NK-92 (cell line): Measurements from ENCODE around the gene ARFIP2.
"Not testable (repeated sequence)": the region's sequence is repeated elsewhere in the genome, so short reads cannot be mapped to it uniquely, and the experiment has no call there.

Experiments used
- DNase-seq: peaks from one replicate; lab custom pipeline; 2025; ENCODE audit not compliant: unreplicated experiment; lab: John Stamatoyannopoulos, UW

Gene ARFIP2

GRCh38 chr11:6481012-6481923 is at the start of gene ARFIP2, which contains the start of gene TIMM10B:
TSS of gene ARFIP2 (minus strand) at chr11:6481331. CDS start at chr11:6480421, 910 bp downstream.
TSS of gene TIMM10B (plus strand) at chr11:6481501. CDS start at chr11:6481517, 16 bp downstream.
- peak; percentile 83 for DNase-seq

DNA sequence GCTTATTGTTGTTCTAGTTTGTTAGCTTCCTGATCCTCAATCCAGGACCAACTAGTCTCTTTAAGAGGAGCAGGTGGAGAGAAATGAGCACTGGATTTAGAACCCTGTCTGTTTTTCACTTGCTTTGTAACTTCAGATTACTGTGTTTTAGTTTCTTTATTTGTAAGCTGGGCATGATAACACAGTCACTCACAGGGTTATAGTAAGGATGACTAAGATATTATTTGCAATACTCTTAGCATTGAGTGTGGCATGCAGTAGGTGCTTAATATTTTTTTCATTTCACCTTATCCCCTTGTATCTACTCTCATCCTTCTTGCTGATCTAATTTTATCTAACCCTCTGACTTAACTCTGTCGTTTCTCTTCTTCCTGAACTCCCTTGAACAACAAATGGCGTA is 49.7 kb upstream of the ARFIP2 start:
- DNase-seq, result no peak

DNA sequence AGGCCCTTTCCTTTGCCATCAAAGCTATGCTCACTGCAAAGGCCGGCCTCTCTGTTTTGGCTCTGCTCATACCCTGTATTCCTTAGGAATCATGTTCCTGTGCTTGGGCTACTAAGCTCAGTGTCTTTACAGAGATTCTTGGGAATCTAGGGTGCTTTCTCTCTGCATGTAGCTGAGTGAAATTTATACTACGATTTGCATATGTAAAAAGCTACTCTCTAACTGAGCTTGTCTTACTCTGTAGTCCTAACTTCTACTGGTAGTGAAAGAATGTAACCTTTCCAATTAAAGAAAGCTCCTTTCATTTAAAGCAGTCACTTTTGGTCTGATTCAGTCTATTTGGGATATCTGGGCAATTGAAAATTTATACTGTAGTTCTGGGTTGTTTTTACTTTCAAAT is 48.1 kb upstream of the ARFIP2 start:
- no peak for DNase-seq

GRCh38 chr11:6526411-6527135 is 45.4 kb upstream of the ARFIP2 start:
- no peak for DNase-seq

- DNase-seq, result no peak
These were observed 42.1 kb upstream of the ARFIP2 start for GRCh38 chr11:6523253-6523652.

DNA sequence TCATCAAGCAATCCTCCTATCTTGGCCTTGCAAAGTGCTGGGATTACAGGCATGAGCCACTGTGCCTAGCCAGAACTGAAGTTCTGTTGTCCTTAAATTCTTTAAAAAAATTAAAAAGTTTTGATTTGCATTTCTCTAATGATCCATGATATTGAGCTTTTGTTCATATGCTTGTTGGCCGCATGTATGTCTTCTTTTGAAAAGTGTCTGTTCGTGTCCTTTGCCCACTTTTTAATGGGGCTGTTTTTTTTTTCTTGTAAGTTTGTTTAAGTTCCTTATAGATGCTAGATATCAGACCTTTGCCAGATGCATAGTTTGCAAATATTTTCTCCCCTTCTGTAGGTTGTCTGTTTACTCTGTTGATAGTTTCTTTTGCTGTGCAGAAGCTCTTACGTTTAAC is 40.8 kb upstream of the ARFIP2 start:
- not testable (repeated sequence) for DNase-seq

GRCh38 chr11:6520265-6520664 is 39.1 kb upstream of the ARFIP2 start:
- DNase-seq, result no peak

- no peak for DNase-seq
These were observed 35.7 kb upstream of the ARFIP2 start for GRCh38 chr11:6516865-6517264.

GRCh38 chr11:6505577-6506240 is 24.6 kb upstream of the ARFIP2 start:
- no peak for DNase-seq

- no peak for DNase-seq
These were observed 23.0 kb upstream of the ARFIP2 start for GRCh38 chr11:6504166-6504565.

DNA sequence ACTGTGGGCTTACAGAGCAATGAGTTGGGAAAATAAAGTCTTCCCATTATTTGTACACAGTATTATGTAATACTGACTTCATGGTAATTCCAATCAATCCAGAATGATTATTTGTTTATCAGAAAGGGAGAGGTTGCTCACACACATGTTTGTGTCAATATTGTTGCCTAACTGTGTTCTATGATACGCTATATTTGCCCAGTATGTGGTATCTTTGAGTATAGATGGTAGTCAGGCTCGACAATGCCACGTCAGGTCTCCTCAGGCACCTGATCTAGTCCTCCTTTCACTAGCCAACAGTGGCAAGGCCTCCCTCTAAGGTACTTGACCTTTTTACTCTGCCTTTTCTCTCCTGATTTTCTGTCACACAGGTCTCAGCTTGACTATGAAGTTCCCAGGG is 21.3 kb upstream of the ARFIP2 start:
- no peak for DNase-seq

DNA sequence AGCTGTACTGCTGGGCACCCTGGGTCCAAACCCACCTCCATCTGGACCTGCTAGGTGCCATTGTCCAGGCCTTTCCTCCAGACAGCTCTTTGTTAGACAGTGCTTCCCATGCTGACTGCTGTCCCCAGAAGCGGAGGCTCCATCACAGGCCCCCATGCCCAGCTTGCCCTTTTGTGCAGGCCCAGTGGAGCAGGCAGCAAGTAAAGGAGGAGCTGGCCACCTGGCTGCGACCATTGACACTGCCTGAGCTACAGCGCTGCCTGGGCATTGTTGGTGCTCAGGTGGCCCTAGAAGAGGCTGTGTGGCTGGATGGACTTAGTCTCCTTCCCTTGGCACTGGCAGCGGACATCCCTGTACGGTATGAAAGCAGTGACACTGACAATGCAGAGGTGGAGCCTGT is 17.4 kb upstream of the ARFIP2 start:
- DNase-seq, result no peak

GRCh38 chr11:6498121-6498520 is 17.0 kb upstream of the ARFIP2 start:
- DNase-seq, result no peak

DNA sequence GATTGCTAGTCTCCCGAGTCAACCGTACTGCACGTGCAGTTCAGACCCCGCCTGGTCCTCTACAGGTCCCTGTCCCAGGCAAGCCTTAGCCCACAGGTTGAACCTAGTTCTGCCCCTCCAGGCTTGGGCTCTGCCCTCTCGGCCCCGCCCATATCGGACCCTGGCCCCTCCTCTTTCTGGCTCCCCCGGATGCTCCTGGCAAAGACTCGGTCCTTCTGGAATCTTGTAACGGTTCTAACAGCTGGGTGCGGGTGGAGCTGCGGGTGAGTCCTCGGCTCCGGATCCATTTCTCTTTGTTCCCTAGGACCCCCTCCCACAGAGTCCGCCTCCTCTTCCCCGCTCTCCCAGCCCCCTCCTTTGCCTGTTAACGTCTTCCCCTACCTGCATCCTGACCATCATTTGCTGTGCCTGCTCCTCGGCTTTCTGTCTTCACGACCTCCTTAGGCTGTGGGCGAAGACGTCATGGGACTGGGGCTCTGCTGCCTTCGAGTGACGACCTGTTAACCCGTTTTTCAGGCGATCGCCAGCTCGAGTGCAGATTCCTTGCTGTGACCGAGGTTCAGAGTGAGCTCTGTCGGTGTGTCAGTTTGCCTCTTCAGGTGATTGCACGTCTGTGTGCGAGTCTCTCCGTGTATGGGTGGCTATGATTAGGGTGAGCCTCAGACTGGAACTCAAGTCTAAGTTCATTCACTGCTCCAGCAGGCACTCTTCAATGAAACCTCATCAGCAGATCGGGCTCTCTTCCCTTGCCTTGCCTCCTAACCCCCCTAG is 16.1 kb upstream of the ARFIP2 start, which contains the start of gene DNHD1:
Gene DNHD1, plus strand, starts transcription at position 212 of the 771 bp plus-strand sequence. CDS start 936 bp downstream, outside the sequence.
- no peak for DNase-seq

- no peak for DNase-seq
These were observed 8.2 kb upstream of the ARFIP2 start for GRCh38 chr11:6489306-6489705.

DNA sequence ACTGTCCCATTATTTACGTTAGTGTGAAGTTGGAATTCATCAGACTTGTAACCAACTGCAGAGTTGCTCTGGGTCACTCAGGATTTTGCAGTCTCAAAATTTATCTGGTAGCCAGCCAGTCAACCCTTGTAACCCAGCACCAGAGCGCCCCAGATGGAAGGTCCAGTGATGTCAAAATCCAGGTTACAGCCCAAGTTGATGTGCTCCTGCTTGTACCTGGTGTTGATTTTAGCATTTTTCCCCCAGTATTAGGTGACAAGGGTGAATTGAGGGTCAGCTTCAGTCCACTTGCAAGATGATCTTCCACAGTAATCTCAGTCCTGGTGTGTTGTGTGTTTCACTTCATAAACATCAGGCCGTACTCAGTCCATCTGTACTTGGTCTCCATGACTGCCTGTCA is 7.7 kb upstream of the ARFIP2 start:
- no peak for DNase-seq

- DNase-seq, result no peak
These were observed 7.2 kb upstream of the ARFIP2 start for GRCh38 chr11:6488342-6488741.

GRCh38 chr11:6486938-6487337 is 5.8 kb upstream of the ARFIP2 start:
- DNase-seq, result no peak

- DNase-seq, result no peak
These were observed 5.1 kb upstream of the ARFIP2 start for GRCh38 chr11:6486256-6486655.

DNA sequence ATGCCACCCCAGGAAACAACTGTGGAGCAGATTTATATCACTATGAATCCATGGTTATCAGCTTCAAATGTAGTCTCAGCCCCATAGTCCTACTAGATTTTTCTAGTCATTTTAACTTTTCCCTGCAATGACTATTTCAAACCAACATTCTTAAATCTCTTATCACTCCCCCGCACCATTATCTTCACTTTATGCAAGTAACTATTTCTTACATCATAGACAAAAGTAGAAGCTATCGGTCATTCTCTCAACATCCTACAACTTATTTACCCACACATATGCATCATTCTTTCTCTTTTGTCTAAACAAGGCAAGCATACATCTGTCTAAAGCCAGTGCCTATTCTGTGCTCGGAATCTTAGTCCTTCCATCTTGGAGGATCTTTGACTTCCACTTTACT is 4.5 kb upstream of the ARFIP2 start:
- DNase-seq, result no peak

DNA sequence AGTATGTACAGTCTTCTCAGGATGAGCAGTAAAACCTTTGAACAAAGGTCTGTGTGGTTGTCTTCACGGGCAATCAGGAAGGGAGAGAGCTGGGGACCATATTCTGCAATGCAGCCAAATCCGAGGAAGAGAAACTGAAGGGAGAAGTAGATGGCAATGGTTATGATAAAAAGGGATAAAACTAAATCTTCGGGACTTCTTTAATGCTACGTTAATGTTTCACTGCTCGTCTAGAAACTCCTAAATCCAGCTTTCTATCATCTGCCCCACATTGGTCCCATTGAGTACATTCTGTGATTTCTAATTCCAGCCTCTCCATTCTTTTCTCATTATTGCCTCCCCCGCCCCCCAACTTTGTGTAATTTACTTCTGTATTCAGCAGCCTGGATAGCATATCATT is 1.9 kb upstream of the ARFIP2 start:
- DNase-seq, result no peak
